OCI-M2 (cell line): Measurements from ENCODE around the gene FAM186B.
A peak's percentile ranks its signal among the peaks of the same experiment; 100 is the strongest.
"Not testable (repeated sequence)": the region's sequence is repeated elsewhere in the genome, so short reads cannot be mapped to it uniquely, and the experiment has no call there.

ENCODE experiments used
- DNase-seq: peaks from one replicate; lab custom pipeline; 2025; ENCODE audit not compliant: unreplicated experiment; lab: John Stamatoyannopoulos, UW

Gene FAM186B, protein sequence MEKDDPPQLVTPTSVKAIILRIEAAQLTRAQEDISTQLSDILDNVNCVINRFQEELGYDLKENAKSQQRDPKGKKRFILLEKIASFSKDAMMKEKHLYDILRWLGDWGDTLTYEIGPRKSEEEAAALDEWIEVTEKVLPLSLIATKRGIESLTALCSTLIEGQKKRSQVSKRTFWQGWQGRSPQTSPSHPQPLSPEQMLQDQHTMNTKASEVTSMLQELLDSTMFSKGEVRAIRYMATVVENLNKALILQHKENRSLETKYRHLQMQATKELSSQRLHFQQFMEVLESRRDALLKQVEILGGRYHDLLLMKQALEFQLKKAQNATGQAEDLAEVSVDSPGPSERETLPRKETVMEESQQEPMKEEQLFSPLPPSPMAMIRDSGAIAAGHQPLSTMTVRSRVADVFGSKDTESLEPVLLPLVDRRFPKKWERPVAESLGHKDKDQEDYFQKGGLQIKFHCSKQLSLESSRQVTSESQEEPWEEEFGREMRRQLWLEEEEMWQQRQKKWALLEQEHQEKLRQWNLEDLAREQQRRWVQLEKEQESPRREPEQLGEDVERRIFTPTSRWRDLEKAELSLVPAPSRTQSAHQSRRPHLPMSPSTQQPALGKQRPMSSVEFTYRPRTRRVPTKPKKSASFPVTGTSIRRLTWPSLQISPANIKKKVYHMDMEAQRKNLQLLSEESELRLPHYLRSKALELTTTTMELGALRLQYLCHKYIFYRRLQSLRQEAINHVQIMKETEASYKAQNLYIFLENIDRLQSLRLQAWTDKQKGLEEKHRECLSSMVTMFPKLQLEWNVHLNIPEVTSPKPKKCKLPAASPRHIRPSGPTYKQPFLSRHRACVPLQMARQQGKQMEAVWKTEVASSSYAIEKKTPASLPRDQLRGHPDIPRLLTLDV

DNA sequence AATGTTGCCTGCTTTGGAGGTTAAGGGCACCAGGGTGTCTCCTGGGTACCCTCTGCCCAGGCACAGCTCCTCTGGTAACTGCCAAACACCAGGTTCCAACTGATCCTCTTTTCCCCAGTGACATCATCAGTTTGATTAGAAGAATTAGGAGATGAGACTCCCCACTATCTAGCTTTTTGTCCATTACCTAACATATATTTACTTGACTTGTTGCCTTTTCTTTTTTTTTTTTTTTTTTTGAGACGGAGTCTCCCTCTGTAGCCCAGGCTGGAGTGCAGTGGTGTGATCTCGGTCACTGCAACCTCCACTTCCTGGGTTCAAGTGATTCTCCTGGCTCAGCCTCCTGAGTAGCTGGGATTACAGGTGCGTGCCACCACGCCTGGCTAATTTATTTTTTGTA is at the start of gene FAM186B:
FAM186B (minus strand) TSS at position 101 of the 400 bp plus-strand sequence. CDS start 162 bp downstream, outside the sequence.
- DNase-seq, result not testable (repeated sequence)

DNA sequence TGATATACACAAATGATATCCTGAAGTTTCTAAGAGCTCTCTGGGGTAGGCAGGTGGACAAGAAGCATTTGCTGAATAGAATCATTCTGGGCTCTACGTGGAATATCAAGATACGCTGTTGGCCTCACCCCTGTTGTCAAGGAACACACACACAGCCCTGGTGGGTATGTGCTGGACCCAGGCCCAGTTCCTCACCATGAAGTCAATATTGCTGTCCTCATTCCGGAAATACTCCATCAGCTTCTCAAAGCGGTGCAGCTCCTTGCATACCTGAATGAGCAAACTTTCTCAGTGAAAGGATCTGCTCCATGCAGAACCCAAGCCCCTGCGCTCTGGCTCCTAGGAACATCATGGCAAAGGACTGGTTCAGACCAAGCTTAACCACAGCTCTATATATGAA is 49.3 kb upstream of the FAM186B start:
- DNase-seq, result no peak

DNA sequence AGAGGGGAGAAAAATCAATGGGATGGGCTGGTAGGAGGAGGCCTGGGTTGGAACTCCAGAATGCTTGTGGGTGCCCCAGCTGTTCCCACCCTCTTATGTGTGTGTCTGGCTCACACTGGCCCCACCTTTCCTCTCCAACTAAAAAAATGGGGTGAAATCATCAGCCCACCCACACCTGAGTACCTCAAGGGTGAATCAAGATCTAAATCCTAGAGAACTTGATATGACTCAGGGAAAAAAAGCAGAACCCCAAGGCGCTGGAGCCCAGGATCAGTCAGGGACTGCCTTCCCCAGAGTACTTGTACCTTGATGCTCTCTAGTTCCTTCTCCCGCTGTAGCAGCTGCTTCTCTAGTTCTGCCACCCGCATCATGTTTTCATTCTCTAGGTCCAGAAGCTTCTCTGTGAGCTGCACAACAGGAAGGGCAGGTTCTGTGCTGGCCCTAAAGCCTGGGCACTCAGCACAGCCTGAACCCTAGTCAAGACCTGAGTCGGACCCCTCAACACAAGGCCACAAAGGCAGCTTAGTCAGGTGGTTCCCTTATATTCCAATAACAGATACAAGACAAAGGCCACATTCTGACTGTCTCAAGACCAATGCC is 47.6 kb upstream of the FAM186B start:
- DNase-seq, result no peak

DNA sequence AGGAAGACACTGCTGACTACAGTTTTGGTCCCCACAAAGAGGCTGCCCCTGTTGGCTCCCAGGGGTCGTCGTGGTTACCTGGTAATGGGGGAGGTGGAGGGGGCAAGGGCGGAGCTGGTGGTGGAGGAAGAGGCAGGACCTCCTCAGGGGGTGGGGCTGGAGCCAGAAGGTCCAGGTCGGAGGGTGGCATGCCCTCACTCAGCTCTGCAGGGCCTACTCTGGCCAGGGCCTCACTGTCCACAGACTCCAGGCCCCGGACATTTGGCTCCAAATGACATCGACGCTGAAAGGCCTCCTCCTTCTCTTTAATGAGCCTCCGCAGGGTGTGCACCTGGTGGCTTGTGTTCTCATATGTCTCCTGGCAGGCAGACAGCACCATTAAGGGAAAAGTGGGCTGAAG is 46.4 kb upstream of the FAM186B start:
- DNase-seq, result no peak

DNA sequence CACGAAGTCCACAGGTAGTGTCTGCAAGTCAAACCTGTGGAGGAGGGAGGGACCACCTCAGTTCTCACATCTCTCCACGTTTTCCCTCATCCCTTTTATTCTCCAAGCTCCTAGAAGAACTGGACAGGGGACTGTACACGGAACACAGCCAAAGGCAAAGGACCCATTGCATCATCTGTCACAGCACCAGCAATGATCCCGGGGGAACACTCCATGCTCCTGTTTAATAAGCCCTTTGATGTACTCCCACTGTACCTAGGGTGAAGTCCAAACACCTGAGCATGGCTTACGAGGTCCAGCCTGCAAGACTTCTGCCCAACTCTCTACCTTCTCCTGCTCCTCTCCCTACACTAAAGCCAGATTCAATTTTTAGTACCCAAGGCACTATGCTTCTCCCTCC is 44.5 kb upstream of the FAM186B start:
- no peak for DNase-seq

DNA sequence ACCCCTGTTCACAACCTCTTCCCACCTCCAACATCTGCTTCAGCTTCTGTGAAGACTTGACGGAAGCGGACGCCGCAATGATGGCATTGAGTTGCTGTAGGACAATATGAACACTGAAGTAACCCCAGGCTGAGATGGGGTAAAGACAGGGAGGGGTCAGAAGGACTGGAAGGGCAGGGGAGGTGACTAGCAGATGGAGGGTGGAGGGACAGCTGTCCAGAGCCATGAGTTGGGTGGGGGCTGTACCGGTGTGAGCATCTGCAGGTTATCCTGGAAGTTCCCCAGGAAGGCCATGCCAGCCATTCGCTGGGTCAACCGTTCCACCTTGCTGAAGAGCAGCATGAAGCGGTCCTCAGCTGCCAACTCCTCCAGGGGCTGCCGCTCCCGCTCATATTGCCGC is 44.0 kb upstream of the FAM186B start:
- DNase-seq, result no peak

DNA sequence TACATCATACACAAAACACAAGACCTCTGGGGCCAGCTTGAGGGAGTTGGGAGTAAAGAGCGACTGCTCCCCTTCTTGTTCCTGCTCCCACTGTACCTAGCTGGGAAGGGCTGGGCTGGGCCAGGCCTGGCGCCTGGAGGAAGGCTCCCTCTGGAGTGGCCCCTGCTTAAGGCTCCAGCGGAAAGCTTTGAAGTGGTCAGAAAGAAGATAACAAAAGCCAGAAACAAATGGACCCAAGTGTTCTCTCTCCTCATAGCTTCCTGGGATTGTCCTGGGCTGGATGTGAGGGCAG is 43.2 kb upstream of the FAM186B start:
- DNase-seq, result no peak

DNA sequence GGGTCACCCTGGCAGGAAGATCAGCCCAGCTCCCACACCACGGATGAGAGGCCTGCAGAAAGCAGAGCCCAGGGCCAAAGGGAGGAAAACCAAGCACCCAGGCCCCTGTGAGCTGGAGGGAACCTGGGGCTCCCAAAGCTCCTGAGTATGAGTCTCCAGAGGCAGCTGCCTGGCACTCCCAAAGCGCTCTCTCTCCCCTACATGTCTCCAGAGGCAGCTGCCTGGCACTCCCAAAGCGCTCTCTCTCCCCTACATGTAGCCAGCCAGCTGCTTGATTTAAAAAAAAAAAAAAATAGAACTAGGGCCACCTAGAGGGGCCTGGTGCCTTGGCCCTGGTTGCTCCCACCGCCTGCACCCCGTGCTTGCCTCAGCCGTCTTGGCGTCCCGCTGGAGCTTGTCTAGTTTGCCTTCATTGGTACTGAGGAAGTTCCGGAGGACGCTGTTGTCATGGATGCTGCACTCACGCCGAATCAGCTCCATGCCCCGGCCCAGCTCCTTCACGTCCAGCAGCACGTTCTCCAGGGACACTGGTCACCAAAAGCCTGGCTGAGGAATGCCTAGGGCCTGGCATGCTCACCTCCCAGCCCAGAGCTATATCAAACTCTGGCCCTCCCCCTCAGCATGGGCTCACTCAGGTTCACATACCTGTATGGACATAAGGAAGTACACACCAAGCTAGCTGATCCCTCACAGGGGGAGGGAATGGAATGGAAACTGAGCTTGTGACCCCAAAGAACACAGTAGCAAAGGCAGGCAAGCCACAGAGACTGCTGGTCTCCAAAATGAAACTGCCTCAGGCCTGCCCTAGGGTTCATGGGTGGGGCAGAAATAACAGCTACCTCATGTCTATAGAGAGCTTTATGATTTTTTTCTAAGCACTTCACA is 42.6 kb upstream of the FAM186B start:
- DNase-seq, result no peak

DNA sequence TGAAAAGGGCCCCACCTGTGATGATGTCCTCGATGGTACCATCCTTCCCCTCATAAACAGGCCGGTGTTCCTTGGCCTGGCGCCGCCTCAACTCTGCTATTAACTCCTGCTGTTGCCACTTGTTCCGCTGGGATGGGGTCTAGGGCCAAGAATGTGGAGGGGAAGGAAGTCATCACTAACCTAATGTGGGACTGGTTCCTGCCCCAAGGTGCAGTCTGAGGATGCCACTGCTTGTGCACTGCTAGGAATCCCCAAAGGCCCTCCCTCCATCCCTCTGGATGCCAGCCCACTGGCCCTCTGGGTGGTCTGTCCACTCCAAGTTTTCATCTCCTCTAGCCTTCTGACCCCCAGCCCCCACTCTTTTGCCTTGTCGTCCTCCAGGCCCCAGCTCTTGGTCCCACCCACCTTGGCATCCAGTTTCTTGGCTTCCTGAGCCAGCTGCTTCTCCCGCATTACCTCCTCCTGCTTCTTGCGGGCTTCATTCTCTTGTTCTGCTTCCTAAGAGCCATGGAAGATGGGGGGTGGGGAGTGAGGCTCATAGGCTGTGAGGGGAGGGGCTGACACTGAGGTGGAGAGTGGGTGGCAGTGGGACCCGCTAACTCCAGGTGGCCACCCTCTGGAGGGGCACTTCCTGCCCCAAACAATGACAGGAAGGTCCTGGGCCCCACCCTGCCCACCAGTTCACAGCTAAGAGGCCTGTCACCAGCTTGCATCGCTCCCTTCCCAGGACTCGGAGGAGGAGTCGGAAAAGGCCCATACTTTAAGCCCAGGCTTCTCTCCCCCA is 41.6 kb upstream of the FAM186B start:
- DNase-seq, result no peak

DNA sequence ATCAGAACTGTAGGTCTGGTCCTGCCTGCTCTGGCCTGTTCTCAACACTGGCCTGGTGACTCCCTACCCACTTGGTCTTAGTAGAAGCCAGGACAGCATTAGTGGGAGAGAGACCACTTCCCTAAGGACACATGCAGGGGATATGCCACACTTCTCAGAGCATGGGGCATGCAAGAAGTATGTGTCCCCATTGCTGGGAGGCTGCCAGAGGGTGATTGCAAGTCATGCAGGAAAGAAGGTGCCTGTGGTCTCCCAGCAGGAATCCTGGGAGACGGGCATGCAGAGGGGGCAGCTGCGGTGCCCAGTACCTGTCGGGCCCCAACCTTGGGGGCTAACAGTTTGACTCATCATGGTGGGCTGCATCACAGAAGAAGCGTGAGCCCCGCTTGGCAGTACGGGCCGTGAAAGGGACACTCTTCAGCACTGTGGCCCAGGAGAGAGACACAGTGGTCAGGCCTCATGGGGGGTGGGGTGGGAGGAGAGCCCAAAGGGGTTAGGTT is 40.9 kb upstream of the FAM186B start:
- no peak for DNase-seq

DNA sequence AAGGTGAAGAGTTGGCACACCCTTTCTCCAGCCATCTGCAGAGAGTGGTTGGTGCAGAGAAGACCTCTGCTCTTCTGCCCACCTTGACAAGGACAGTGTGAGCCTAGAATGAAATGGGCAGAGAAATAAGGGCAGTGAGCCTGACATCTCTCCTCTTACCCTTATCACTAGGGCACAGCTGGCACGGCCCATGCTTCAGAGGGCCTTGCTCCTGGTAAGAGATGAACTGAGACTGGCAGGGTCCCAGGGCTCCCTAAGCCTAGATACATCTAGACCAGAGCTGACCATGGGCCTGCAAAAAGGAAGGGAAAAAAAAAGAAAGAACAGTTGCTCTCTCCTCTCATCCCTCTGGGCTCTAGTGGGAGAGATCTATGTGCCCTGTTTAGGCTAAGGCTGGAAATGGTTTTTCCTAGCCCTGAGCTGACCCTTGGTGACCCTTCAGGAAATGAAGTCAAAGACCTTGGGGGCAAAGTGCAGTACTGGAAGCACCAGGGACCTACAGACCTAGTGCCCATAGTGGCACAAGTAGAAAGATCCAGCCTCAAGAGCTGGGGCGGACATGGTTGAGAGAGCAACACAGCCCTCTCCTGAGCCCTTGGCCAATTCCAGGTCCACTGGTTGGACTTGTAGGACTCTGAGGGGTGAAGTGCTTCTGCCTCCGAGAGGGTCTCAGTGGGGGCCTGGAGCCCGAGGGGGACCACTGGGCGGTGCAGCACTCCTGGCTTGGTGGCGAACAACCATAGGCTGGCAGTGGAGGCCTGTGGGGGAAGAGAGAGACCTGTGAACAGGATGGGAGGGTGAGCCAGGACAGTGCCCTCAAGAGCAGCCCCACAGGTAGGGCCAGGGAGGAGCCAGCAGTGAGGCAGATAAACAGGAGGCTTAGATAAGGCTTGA is 40.0 kb upstream of the FAM186B start:
- DNase-seq, result no peak

DNA sequence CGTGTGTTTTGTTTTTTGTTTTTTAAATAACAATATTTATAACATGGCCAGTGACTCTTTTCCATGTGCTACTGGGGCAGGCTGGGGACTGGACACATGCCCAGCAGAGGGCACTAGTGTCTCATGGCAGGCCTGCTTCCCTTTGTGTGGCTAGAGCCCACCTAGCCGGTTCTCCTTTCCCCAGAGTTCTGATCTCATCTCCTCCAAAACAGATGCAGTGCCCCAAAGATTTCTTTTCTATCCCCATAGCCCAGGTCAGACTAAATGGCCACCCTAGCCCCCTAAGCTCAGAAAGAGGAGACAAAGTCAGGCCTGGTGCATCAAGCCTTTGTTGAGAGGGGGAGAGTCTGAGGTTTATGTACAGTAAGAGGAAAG is 39.2 kb upstream of the FAM186B start:
- peak; percentile 37 for DNase-seq

DNA sequence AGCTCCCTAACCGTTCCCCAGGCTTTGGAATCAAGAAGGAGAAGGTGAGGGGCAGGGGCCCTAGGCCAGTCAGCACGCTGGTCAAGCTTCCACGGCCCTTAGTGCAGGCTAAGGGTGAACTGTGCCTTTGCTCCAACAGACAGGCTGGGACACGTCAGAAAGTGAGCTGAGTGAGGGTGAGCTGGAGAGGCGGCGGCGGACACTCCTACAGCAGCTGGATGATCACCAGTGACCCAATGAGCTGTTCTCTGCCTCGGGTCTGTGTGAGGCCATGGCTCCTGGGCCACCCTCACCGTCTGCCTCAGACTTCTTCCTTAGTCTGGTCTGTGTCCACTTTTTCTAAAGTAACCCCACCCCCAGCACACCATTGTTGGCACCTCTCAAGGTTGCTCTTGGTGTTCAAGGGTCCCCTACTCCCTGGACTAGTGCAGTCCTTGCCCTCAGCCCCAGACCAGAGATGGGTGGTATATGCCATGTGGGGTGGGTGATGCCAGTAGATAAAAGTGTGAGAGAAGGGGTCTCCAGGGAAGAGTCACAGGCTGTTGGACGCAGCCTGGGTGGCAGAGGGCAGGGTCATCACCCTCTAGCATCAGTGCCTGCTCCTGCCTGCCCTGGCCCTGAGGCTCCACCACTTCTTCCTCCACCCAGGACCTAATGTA is 38.7 kb upstream of the FAM186B start:
- DNase-seq, result no peak

DNA sequence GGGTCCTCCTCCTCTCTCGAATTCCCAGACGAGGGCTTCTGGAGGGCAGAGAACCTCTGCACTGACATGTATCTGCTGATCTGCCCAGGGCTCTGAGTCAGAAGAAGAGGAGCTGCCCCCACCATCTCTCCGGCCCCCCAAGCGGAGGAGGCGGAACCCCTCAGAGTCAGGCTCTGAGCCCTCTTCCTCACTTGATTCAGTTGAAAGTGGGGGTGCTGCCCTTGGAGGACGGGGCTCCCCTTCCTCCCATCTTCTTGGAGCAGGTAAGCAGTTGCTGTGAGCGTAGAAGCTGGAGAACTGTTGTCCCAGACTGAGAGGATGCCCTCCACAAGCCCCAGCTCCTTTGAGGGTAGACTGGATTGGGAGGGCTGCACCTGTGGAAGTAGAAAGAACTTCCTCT is 37.7 kb upstream of the FAM186B start:
- DNase-seq, result no peak

DNA sequence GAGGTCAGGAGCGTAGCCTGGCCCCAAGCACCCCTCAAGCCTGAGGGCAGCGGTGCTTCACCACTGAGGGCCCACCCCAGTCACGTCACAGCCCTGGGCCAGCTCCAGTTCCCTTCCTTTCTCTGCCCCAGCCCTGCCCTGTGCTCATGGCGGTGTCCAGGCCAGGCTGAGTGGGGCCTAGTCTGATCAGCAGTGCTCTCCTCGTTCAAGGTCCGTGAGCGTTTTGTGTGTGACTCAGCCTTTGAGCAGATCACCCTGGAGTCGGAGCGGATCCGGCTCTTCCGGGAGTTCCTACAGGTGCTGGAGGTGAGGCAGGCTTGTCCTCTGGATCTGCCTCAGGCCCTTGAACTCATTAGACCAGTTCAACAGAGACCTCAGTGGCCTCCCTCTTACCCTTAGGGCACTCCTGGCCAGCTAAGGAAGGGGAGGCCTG is 36.9 kb upstream of the FAM186B start:
- no peak for DNase-seq

DNA sequence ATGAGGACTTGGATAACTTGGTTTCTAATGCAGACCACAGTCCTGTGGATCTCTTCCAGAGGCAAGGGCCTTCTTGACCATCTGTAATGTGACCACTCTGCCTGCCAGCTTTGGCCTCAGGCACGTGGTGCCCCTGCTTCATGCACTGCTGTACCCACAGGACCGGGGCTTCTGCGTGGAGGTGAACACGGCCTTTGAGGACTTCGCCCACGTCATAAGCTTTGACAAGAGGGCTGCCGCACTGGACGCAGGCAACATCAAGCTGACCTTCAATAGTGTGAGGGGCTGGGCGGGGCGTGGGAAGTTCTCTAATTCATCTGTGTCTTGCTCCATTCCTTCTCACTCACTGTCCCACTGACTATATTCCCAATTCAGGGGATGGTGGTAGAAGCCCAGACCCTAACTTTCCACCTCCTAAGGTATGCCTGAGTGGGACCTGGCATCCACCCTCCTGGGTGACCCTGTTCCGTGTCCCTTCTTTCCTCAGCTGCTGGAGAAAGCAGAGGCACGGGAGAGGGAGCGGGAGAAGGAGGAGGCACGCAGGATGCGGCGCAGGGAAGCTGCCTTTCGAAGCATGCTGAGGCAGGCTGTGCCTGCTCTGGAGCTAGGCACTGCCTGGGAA is 36.4 kb upstream of the FAM186B start:
- no peak for DNase-seq

DNA sequence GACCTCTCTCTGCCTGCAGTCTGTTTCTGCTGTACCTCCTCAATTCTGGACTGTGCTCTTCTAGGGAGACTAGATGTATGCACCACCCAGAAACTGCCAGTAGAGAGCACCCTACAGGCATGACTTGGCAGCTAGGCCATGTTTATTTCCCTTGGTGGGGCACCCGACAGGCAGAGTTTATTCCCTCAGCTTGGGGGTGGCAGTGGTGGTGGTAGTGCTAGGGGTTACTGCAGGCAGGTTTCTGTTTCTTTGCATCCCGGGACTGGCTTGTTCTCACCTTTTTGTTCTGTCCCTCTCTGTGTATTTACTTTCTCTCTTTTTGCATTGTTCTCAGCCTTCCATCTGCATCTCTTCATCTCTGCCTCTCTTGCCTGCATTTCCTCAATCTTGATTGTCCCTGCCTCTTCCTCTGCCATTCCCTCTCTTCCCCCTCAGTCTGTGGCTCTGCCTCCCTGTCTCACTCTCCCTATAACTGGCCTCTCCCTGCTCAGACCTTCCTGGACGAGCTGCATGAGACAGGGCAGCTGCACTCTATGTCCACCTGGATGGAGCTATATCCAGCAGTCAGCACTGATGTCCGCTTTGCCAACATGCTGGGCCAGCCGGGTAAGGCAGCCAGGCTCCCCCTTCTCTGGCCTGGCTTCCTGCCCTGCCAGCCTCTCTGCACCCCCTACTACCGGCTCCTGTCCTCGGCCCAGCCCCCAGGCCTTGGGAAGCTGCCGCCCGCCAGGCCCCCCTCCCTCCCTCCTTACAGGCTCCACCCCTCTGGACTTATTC is 31.7 kb upstream of the FAM186B start:
- DNase-seq, result no peak
